ENCODE results near the gene RLBP1. TPM values are rescaled to one million over a fixed set of nuclear protein-coding genes. Genes with fewer than 3 reads are reported as not detected.

Gene RLBP1
- total and polyA plus RNA-seq, 10 donors: not detected

DNA sequence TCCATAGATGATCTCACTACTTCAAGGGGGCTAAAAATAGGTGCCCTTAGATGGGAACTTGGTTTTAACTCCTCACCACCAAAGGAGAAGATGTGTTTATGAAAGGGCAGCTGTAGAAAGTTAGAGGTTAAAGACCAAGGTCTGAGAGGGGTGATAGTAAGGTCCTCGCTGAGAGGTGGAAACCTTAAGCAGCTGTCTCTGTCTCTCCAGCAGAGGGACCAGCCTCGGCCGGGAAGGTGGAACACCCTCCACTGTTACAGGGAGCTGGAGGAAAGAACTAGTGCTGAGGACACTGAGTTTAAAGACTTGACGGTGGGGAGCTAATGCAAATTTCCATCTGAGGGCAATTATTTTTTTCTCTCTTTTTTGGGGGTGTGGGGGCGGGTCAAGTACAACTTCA is 8.9 kb upstream of the RLBP1 start:
- H3K27ac ChIP-seq: no peak overlapping the region
- H3K4me3 ChIP-seq: no peak overlapping the region
- DNase-seq: no peak
- WGBS, 5 donors: 50 to 68% (median 66%) methylated on average over 5 of the region's 5 CpGs
- H3K9me3 ChIP-seq: no peaks in the 10 kb centered on the region
- TF ChIP-seq, protein P1, sequence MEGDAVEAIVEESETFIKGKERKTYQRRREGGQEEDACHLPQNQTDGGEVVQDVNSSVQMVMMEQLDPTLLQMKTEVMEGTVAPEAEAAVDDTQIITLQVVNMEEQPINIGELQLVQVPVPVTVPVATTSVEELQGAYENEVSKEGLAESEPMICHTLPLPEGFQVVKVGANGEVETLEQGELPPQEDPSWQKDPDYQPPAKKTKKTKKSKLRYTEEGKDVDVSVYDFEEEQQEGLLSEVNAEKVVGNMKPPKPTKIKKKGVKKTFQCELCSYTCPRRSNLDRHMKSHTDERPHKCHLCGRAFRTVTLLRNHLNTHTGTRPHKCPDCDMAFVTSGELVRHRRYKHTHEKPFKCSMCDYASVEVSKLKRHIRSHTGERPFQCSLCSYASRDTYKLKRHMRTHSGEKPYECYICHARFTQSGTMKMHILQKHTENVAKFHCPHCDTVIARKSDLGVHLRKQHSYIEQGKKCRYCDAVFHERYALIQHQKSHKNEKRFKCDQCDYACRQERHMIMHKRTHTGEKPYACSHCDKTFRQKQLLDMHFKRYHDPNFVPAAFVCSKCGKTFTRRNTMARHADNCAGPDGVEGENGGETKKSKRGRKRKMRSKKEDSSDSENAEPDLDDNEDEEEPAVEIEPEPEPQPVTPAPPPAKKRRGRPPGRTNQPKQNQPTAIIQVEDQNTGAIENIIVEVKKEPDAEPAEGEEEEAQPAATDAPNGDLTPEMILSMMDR (IDR thresholded peaks at IDR 0.05 in 8 of 11, conservative IDR thresholded peaks at IDR 0.05 in 3 of 11): no peak
- no peak for TF ChIP-seq POLR2A (IDR thresholded peaks at IDR 0.05)
- TF ChIP-seq POLR2AphosphoS5 (IDR thresholded peaks at IDR 0.05): no peak
- intact Hi-C loops (cut with DNase I; ENCODE audit: low total_unique reads): no loop called here
- H3K36me3 ChIP-seq: no peaks in the 10 kb centered on the region
- H3K27me3 ChIP-seq (replicated peaks in 1 of 7): peaks cover 0 to 6% (median 0%) of the 10 kb centered on the region in 7 donors
- no peaks in the 10 kb centered on the region for H3K4me1 ChIP-seq

DNA sequence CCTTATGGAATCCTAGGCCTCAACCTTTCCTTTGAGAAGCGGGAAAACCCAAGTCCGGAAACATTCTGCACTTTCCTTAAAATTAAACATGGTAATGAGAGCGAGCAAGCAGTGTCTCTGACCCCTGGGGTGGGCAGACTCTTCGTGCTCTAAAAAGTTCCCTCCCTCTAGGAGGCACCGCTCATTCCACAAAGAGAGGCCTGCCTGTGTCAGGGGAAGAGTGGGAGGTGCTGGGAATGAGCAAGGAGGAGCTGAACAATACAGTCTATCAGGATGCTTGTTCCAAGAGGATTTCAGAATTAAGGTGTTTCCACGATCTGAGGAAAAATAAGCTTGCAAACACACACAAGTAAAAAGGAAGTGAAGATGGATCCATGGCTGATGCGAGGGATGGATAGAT is 6.0 kb upstream of the RLBP1 start:
- Histone ChIP-seq H3K36me3 (no peaks in the 10 kb centered on the region), H3K4me3 (no peak overlapping the region), H3K27ac (no peak overlapping the region), H3K4me1 (no peaks in the 10 kb centered on the region), H3K27me3 (replicated peaks in 1 of 7) (no peaks in the 10 kb centered on the region), H3K9me3 (no peaks in the 10 kb centered on the region)
- DNase-seq: no peak
- intact Hi-C loops (cut with DNase I; ENCODE audit: low total_unique reads): no loop called here
- TF ChIP-seq POLR2A (IDR thresholded peaks at IDR 0.05) (no peak), POLR2AphosphoS5 (IDR thresholded peaks at IDR 0.05) (no peak)
- TF ChIP-seq, protein P1 (IDR thresholded peaks at IDR 0.05 in 8 of 11, conservative IDR thresholded peaks at IDR 0.05 in 3 of 11): no peak
- WGBS, 5 donors: 82 to 88% (median 83%) methylated on average over 7 of the region's 7 CpGs

DNA sequence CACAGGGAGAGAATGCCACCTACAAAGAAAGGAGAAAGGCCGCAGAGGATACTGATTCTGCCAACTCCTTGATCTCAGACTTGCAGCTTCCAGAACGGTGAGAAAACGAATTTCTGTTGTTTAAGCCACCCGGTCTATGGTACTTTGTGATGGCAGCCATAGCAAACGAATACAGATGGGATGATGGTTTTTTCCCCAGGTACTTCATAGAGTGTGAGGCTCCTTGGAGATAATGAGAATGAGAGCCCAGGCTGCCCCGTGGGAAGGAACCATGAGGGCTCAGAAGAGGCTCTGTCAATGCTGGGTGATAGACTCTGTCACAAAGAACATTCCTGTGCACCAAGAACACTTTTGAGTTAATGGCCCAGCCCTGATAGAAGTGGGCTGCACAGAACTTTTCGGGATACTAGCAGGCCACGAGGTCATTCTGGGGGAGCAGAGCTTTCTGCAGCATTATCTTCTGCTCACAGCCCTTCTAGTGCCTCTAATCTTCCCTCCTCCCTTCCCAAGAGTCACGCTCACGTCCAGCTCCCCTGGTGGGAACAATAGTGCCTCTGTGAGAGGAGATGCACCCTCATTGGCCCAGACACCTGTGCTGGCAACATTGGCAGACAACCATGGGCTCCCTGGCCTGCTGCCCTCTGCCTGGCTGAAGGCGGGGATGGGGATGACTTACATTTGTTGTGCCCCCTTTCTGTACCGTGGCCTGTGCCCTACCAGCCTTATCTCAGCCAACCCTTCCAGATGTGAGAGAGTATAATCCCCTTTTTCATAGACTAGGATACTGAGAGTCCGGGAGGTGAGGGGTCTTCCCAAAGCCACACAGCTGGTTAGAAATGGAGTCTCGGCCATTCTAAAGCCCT is 5.2 kb upstream of the RLBP1 start:
- H3K4me1 ChIP-seq: no peaks in the 10 kb centered on the region
- no peaks in the 10 kb centered on the region for H3K9me3 ChIP-seq
- DNase-seq: no peak
- no peaks in the 10 kb centered on the region for H3K36me3 ChIP-seq
- H3K27ac ChIP-seq: no peak overlapping the region
- WGBS, 5 donors: 87 to 90% (median 88%) methylated on average over 13 to 14 of the region's 14 CpGs
- TF ChIP-seq POLR2A (IDR thresholded peaks at IDR 0.05) (no peak), POLR2AphosphoS5 (IDR thresholded peaks at IDR 0.05) (no peak)
- TF ChIP-seq, protein P1 (IDR thresholded peaks at IDR 0.05 in 8 of 11, conservative IDR thresholded peaks at IDR 0.05 in 3 of 11): no peak
- H3K27me3 ChIP-seq (replicated peaks in 1 of 7): no peaks in the 10 kb centered on the region
- H3K4me3 ChIP-seq: no peak overlapping the region
- intact Hi-C loops (cut with DNase I; ENCODE audit: low total_unique reads): no loop called here

DNA sequence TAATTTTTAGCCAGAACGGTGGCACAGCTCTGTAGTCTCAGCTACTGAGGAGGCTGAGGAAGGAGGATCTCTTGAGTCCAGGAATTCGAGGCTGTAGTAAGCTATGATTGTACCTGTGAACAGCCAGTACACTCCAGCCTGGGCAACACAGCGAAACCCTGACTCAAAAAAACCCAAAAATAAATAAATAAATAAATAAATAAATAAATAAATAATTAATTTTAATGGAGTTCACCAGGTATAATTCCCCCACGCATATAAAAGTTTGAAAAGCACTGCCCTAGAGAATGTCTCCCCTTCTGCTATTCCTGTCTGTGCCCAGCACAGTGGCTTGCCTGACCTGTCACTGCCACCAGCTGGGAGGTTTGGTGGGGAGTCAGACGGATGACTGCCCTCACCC is 4.2 kb upstream of the RLBP1 start:
- no peaks in the 10 kb centered on the region for H3K27me3 ChIP-seq (replicated peaks in 1 of 7)
- no peak overlapping the region for H3K4me3 ChIP-seq
- intact Hi-C loops (cut with DNase I; ENCODE audit: low total_unique reads): no loop called here
- H3K27ac ChIP-seq: no peak overlapping the region
- WGBS, 5 donors: 85 to 93% (median 88%) methylated on average over 5 of the region's 5 CpGs
- H3K9me3 ChIP-seq: no peaks in the 10 kb centered on the region
- no peaks in the 10 kb centered on the region for H3K36me3 ChIP-seq
- DNase-seq: no peak
- no peak for TF ChIP-seq POLR2AphosphoS5 (IDR thresholded peaks at IDR 0.05)
- no peak for TF ChIP-seq POLR2A (IDR thresholded peaks at IDR 0.05)
- TF ChIP-seq, protein P1 (IDR thresholded peaks at IDR 0.05 in 8 of 11, conservative IDR thresholded peaks at IDR 0.05 in 3 of 11): no peak
- no peaks in the 10 kb centered on the region for H3K4me1 ChIP-seq
